ENCODE data around the gene PUSL1.
A peak's percentile ranks its signal among the peaks of the same experiment; 100 is the strongest.

The PUSL1 gene

DNA sequence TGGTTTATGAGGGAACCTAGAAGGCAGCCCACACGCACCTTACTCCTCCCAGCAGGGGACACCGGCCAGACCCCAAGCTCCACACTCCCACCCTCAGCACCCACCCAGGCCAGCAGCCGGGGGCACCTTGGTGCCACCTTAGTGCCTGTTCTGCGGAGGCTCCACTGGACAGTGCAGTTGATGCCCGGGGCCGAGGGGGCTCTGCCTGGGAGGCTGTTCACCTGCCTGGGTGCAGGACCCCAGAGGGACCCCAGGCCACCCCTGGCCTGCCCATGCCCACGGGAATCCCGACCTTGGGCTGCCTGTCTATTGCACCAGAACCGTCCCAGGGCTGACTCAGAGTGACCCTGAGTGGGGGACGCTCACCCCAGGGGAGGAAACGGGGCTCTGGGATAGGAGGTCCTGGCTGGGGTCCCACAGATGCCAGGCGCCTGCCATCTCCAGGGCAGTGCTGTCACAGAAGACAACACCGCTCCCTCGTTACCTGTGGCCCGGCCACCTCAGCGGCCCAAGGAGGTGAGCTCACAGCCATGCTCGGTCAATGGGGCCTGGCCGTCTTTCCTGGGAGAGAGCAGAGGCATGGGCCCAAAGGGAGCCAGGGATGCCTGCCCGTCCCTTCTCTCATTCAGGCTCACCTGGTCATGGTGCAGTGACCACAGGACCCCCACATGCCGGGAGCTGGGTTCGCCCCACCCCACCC is 27.5 kb upstream of the PUSL1 start:
- no peak for DNase-seq

DNA sequence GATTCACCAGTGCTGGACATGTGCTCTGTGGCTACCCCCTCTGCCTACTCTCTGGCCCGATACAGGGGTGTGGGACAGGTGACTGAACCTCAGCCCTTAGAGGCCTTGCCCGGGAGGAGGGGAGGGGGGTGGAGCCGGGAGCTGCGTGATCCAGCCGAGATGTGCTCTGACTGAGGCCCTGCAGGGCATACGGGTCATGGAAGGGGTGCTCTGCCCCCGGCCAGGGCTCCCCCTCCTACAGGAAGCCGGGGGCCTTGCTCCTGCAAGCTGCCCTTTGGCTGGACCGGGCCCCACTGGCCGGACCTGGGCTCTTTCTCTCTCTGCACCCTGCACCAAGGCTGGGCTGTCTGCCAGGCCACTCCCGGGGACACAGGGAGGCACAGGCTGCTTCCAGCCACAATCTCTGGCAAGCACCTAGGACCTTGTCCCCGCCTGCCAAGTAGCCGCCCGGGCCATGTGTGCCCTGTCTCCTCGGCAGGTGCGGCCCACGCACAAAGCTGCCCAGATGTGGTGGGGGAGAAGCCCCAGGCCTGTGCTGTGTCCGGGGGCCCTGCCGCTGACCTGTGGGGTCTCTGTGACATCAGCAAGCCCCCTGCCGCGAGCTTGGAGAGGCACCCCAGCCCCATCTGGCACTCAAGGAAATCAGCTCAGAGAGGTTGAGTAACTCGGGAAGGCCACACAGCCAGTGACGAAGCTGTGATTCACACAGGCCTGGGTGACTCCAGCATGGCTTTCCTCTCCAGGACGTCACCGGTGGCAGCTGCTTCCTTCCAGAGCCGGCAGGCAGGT is 26.7 kb upstream of the PUSL1 start:
- no peak for DNase-seq

DNA sequence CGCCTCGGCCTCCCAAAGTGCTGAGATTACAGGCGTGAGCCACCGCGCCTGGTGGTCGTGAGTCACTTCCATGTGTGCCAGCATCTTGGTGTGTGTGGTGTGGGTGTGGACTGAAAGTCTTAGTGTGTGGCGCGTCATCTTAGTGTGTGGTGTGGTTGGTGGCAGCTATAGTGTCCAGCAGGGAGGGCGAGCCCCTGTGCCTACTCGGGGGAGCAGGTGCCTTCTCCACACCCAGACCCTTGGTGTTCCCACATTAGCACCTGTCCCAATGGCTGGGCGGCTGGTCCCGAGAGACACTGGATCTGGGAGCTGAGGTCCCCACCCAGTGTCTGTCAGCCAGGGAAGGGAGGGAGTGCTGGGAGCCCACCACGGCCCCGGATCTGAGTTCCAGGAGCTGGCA is 25.4 kb upstream of the PUSL1 start:
- DNase-seq = no peak

DNA sequence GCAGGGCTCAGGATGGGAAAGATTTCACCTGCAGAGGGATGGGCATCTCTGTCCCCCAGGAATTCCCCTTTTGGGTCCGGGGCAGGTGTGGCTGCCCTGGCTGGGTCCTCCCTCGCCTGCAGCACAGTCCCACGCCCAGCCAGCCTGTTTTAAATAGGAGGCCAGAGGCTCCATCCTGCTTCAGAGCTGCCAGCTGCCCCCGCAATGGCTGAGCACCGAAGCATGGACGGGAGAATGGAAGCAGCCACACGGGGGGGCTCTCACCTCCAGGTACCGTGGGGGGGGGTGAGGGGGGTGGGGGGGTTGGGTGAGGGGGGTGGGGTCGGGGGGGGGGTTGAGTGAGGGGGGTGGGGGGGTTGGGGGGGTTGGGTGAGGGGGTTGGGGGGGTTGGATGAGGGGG is 24.6 kb upstream of the PUSL1 start:
- DNase-seq = no peak

DNA sequence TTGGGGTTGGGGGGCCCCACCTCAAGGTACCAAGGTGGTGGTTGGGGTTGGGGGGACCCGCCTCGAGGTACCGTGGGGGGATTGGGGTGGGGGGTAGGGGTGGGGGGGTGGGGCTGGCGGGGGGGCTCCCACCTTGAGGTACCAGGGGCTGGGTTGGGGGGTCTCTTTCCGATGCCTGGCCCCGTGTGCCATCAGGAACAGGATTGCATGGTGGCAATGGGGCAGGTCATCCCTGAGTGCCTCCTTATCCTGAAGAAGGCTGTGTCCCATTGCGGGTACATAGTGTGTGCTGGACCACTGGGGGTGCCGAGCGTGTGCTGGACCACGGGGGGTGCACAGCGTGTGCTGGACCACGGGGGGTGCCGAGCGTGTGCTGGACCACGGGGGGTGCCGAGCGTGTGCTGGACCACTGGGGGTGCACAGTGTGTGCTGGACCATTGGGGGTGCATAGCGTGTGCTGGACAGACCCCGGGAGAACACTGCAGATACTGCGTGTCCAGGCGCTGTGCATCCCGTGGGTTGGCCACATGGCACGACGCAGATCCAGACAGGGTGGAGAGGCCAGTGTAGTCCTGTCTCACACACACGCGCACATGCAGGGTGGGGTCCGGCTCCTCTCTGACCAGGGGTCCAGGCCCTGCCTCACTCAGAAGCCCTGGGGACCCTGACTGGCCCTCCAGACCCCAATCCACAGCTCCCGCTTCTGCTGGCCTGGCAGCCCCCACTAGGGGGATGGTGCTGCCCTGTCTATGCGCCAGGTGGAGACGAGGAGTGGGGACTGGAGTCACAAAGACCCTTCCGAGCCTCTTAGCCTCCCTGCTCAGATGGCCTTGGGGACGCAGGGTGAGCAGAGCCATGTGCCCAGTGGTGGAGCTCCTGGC is 23.9 kb upstream of the PUSL1 start:
- no peak for DNase-seq

DNA sequence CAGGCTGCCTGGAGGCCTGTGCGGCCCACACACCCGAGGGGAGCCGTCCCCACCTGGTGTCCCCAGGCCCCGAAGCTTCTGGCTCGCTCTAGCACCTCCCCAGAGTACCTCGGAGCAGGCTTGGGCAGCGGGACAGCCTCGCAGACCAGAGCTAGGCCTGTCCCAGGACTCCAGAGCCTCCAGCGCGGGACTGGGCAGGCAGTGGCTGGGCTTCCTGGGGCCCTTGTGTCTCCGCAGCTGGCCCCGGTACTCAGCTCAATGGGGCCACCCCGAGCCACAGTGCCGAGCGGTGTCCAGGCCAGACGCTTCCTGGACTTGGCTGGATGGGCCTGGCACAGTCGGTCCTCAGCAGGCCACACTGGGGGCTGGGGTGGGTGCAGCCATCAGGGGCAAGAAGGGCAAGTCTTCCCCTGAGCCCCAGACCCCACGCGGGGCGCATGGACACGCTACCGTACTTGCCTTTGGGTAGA is 23.3 kb upstream of the PUSL1 start:
- DNase-seq = no peak

DNA sequence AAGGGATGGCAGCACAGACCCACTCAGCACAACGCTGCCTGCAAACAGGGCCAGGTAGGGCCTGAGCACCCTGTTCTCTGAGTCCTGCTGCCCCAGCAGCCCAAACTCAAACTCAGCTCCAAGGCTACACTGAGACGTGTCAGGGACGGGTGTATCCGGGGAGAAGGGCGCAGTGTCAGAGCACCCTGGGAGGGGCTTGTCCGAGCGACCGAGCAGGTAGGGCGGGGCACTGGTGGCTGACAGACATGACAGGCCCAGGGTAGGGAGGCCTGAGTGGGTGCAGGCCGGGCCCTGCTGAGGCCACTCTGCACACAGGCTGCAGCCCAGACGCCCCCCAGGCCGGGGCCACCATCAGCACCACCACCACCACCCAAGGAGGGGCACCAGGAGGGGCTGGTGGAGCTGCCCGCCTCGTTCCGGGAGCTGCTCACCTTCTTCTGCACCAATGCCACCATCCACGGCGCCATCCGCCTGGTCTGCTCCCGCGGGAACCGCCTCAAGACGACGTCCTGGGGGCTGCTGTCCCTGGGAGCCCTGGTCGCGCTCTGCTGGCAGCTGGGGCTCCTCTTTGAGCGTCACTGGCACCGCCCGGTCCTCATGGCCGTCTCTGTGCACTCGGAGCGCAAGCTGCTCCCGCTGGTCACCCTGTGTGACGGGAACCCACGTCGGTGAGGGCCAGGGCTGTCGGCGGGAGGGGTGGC is 22.6 kb upstream of the PUSL1 start:
- no peak for DNase-seq

DNA sequence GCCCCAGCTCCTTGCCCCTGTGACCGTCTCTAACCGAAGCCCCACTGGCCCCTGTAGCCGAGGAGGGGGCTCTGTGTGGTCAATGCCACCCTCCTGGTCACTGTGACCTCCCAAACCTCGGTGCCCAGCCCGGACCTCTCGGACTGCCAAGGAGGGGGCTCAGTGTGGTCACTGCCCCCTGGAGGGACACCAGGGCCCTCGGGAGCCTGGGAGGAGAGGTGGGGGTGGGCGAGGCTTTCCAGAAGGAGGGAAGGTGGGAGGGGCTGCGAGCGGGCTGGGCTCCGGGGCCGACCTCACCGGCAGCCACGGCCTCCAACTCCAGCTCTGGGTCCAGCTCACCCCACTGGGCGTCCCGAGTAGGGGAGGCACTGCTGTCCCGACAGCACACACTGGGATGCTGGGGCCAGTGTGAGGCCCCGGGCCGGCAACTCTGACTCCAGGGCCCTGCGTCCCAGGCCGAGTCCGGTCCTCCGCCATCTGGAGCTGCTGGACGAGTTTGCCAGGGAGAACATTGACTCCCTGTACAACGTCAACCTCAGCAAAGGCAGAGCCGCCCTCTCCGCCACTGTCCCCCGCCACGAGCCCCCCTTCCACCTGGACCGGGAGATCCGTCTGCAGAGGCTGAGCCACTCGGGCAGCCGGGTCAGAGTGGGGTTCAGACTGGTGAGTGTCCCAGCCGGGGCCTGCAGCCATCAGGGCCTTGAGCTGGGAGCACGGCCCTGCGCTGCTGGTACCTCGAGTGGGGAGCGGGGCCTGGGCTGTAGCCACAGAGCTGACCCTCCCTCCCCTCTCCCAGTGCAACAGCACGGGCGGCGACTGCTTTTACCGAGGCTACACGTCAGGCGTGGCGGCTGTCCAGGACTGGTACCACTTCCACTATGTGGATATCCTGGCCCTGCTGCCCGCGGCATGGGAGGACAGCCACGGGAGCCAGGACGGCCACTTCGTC is 21.8 kb upstream of the PUSL1 start:
- DNase-seq = no peak

DNA sequence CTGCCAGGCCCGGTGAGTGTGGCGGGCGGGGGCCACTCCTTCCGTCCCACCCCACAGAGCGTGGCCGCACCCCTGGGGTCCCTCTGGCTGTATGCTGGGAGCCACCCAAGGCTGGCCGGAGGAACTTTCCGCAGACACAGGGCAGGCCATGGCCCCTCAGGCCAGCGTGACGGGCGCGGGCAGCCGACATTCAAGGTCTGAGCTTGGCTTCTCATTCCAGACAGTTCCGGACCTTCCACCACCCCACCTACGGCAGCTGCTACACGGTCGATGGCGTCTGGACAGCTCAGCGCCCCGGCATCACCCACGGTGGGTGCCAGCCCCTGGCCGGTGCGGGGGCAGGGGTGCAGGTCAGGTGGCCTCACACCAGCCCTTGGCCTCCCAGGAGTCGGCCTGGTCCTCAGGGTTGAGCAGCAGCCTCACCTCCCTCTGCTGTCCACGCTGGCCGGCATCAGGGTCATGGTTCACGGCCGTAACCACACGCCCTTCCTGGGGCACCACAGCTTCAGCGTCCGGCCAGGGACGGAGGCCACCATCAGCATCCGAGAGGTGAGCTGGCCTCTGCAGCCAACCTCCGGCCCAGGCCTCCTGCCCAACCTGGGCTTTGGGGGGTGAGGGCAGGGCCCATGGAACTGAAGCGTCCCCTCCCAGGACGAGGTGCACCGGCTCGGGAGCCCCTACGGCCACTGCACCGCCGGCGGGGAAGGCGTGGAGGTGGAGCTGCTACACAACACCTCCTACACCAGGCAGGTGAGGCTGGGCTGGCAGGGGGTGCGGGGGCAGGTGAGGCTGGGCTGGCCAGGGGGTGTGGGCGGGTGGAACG is 20.9 kb upstream of the PUSL1 start:
- DNase-seq = no peak

DNA sequence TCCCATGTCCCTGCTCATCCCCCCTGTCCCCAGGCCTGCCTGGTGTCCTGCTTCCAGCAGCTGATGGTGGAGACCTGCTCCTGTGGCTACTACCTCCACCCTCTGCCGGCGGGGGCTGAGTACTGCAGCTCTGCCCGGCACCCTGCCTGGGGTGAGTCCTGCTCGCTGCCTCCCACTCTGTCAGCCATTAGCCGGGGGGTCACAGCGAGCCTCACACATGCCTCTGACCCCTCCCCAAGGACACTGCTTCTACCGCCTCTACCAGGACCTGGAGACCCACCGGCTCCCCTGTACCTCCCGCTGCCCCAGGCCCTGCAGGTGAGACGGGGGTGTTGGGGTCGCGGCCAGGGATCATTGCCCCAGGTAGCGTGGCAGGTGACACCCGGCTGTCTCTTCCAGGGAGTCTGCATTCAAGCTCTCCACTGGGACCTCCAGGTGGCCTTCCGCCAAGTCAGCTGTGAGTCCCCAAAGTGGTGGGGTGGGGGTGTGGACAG is 18.1 kb upstream of the PUSL1 start:
- DNase-seq = peak; percentile 57 to 60

DNA sequence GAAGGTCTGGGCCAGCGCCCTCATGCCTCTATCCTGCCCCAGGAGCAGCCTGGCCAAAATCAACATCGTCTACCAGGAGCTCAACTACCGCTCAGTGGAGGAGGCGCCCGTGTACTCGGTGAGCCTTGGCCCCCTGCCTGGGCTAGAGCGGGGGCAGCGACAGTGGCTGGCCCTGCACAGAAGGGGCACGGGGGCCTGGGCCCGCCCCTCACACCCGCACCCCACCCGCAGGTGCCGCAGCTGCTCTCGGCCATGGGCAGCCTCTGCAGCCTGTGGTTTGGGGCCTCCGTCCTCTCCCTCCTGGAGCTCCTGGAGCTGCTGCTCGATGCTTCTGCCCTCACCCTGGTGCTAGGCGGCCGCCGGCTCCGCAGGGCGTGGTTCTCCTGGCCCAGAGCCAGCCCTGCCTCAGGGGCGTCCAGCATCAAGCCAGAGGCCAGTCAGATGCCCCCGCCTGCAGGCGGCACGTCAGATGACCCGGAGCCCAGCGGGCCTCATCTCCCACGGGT is 17.3 kb upstream of the PUSL1 start:
- no peak for DNase-seq

DNA sequence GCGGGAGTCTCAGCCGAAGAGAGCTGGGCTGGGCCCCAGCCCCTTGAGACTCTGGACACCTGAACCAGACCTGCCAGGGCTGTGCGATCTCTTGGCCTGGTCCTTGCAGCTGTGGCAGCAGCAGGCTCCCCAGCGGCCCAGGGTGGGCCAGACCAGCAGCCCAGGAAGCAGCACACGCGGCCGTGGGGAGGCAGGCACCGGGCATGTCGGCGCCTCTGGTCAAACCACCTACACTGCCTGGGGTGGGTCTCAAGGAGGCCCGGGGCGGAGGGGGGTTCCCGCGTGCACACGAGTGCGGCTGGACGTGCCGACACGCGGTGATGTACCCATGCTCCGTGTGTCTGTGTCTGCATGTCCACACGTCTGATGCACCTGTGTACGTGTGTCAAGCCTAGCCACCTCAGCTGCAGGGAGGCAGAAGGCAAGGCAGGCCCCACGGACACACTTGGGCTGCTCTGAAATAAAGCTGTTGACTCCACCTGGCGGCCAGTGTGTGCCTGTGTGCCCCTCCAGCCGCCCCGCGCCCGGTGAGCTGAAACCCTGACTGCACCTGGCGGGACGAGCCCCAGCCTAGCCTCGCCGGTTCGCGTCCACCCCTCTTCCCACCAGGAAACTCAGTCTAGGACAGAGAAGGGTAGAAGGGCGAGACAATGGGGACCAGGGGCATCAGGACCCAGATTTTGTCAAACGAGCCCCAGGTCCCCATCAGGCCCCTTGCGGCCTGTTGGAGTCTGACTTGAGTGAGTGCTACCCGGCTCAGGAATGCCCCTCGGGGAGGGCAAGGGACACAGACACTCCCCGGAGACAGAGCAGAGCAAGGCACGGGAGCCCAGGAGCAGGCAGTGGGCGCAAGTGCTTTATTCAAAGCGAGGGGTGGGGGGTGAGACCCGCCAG is 16.6 kb upstream of the PUSL1 start:
- peak; percentile 72 to 75 for DNase-seq

DNA sequence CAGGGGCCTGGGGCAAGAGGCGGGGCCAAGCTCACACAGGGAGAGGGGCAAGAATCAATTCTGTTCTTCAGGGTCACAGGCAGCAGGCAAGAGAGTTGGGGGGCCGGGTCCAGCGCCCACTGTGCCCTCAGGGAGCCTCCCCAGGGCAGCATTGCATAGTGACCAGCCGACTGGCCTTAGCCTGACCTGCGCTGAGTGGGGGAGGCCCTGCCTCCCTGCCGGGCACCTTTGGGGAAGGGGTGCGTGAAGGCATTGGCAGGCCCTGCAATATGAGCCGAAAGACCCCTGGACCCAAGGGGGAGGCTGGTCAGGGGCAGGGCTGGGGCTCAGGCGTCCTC is 16.0 kb upstream of the PUSL1 start:
- no peak for DNase-seq

DNA sequence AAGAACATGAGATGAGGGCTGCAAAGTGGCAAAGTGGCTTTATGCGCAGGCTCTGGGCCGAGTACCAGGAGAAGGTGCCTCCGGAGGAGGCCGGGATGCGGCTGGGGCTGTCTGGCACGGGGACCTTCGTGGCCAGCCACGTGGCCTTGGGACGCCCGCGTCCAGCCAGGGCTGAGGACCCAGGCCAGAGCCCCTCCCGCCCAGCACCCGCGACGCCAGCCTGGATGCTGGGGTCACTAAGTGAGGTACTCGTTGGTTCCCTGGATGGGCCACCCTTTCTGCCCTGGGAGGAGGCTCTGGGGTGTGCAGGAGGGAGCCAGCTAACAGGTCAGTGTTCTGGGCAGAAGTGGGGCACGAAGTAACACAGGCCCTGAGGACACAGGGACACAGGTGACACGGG is 15.5 kb upstream of the PUSL1 start:
- no peak for DNase-seq

DNA sequence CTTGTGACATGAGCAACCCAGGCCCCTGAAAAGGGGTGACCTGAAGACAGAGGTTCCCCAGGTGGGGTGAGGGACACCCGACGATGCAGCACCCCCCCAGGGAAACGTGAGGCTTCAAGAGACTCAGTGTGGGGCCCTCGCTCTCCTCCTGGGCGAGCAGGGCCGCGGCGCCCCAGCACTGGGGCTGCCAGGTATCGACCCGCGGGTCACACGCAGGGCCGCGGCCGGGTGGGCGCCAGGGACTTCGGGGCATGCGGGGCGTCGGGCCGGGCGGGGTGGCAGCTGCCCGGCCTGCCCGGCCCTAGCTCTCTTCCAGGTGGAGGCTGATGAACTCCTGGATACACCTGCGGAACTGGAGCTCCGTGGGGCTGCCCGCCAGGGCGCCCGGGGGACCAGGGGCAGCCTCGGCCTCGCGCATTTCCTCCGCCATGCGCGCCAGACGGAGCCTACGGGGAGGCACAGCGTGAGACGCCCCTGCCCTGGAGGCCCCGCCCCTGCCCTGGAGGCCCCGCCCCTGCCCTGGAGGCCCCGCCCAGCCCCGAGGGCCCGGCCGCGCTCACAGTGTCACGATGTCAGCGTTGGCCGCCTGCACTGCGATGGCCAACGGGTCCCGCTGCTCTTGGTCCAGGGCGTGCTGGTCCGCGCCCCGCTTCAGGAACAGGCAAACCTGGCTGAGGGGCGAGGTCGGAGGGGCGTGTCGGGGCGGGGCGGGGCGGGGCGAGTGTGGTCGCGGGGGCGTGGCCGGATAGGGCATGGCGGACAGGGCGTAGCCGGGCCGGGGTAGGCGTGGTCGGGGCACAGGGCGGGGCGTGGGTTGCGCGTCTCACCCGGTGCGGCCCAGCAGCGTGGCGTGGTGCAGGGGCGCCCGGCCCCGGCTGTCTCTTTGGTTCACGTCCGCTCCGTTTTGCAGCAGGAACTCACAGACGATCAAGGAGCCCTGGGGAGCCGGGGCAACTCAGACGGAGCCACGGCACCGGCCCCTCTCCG is 14.8 kb upstream of the PUSL1 start:
- no peak for DNase-seq

DNA sequence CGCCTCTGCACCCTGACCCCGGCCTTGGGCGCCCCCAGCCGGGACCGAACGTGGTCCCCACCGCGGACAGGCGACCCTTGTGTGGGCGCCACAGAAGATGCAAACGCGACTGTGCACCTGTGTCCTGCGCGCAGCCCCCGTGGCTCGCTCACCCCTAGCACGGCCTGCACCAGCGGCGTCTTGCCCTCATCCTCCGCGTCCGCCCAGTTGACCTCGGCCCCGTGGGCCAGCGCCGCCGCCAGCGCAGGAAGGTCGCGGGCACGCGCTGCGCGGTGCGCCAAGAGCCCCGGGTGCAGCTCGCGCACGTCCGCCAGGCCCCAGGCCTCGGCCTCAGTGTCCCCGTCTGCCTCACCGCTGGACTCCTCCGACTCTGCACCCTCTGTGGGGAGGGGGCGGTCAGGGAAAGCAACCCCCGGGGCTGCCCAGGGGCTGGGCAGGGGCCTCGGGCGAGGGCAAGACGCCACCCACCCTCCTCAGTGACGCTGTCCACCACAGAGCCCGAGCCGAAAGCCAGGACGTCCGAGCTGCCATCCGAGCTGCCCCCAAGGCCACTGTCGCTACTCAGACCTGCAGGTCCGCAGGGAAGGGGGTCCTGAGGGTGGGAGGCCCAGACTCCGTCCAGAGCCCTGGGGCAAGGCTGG is 14.0 kb upstream of the PUSL1 start:
- no peak for DNase-seq

DNA sequence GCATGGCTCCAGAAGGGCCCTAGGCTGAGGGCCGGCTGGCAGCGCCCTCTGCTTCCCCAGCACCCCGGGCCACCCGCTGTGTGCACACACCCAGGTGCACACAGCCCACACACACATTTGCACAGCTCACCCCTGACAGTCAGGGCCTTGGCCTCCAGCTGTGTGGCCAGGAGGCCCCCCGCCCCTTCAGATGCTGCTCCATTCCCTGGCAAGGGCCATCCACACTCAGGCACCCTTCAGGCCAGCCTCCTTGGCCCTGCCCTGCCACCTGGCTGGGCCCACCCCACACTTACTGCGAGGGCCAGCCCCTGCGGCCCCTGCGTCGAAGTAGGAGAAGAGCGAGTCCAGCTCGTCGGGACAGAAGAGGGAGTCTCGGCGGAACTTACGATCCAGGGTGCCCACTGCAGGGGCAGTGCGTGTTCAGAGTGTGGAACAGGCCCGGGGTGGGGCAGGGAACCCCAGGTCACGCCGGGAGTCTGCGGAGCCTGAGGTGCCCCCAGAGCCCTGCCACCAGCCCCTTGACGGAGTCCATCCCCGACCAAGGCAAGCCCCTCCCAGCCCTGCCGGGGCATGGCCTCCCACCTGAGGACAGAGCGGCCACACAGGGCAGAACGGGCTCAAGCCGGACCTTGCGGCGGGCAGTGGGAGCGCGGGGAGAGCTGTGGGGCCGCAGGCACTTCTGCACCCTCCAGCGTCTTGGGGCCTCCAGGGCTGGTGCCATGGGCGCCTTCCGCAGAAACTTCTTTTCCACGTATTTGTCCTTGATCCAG is 13.1 kb upstream of the PUSL1 start:
- DNase-seq = no peak
